ENCODE measurements around the gene ZBTB24. TPM values are rescaled to one million over a fixed set of nuclear protein-coding genes. Genes with fewer than 3 reads are reported as not detected.

The ZBTB24 gene
- total RNA-seq, 2 donors from 2014 or later, result 8.2 to 12.8 TPM

DNA sequence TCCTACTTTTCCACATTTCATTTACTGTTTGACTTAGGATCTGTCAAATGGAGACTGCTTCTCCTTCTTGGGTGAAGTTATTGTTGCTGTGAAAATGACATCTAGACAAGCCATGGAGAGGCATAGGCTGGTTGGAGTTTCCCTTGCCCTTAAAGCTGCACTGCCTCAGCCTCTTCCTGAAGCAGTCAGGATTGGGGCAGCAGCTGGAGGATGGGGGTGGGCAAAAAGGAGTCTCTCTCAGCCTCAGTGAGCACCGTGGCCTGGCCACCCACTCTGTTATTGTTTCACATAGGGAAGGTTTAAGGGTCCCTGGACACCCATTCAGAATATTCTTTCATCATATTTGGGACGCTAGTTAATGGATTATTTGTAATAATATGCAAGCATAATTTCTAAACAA is 7.7 kb upstream of the ZBTB24 start:
- no peak overlapping the region for H3K27ac ChIP-seq
- TF ChIP-seq, protein P1, sequence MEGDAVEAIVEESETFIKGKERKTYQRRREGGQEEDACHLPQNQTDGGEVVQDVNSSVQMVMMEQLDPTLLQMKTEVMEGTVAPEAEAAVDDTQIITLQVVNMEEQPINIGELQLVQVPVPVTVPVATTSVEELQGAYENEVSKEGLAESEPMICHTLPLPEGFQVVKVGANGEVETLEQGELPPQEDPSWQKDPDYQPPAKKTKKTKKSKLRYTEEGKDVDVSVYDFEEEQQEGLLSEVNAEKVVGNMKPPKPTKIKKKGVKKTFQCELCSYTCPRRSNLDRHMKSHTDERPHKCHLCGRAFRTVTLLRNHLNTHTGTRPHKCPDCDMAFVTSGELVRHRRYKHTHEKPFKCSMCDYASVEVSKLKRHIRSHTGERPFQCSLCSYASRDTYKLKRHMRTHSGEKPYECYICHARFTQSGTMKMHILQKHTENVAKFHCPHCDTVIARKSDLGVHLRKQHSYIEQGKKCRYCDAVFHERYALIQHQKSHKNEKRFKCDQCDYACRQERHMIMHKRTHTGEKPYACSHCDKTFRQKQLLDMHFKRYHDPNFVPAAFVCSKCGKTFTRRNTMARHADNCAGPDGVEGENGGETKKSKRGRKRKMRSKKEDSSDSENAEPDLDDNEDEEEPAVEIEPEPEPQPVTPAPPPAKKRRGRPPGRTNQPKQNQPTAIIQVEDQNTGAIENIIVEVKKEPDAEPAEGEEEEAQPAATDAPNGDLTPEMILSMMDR (IDR thresholded peaks at IDR 0.05), result no peak
- TF ChIP-seq POLR2AphosphoS5 (IDR thresholded peaks at IDR 0.05), result no peak
- TF ChIP-seq POLR2A (IDR thresholded peaks at IDR 0.05), result no peak
- no peak overlapping the region for H3K4me3 ChIP-seq
- DNase-seq (ENCODE audit: low spot score), result no peak
- H3K4me1 ChIP-seq (replicated peaks), result no peaks in the 10 kb centered on the region
- no peaks in the 10 kb centered on the region for H3K36me3 ChIP-seq
- intact Hi-C loops (cut with DNase I), result no loop called here
- 74% methylated on average over 2 of the region's 2 CpGs for WGBS
- H3K27me3 ChIP-seq (replicated peaks; ENCODE audit: insufficient read depth), result no peaks in the 10 kb centered on the region
- H3K9me3 ChIP-seq, result no peaks in the 10 kb centered on the region

DNA sequence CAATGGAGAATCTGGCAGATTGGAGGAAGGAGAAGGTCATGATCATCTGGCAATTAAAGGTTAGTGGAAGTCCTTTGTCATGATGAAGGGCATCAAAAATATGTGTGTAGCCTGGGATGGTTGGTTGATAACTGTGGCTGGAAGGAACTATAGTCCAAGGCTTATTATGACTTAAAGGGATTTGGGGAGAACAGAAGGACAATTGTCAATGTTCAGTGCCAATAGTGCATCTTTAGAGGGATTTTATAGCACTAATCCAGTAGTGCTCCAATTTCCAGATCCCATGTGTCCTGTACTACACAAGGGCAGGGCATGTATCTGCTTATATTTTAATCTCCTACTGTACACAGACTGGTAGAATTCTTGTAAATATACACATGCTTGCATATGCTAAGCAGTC is 5.0 kb upstream of the ZBTB24 start:
- intact Hi-C loops (cut with DNase I), result no loop called here
- H3K9me3 ChIP-seq, result no peaks in the 10 kb centered on the region
- H3K4me1 ChIP-seq (replicated peaks), result no peaks in the 10 kb centered on the region
- no peaks in the 10 kb centered on the region for H3K36me3 ChIP-seq
- TF ChIP-seq, protein P1 (IDR thresholded peaks at IDR 0.05), result no peak
- TF ChIP-seq POLR2A (IDR thresholded peaks at IDR 0.05) (no peak), POLR2AphosphoS5 (IDR thresholded peaks at IDR 0.05) (no peak)
- H3K4me3 ChIP-seq, result no peak overlapping the region
- H3K27ac ChIP-seq, result no peak overlapping the region
- DNase-seq (ENCODE audit: low spot score), result no peak
- H3K27me3 ChIP-seq (replicated peaks; ENCODE audit: insufficient read depth), result no peaks in the 10 kb centered on the region

DNA sequence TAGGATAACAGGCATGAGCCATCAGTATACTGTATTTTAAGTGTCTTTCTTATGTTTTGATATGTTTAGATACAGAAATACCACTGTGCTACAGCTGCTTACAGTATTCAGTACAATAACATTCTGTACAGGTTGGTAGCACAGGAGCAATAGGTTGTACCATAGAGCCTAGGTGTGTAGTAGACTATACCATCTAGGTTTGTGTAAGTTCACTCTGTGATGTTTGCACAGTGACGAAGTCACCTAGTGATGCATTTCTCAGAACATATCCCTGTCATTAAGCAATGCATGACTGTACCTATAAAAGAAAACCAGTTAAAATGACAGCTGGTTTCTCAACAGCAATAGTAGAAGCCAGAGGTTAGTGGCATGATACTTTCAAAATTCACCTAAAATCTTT is 3.0 kb upstream of the ZBTB24 start:
- WGBS, result 61% methylated on average over 1 of the region's 1 CpG
- no peak for DNase-seq (ENCODE audit: low spot score)
- intact Hi-C loops (cut with DNase I), result no loop called here

DNA sequence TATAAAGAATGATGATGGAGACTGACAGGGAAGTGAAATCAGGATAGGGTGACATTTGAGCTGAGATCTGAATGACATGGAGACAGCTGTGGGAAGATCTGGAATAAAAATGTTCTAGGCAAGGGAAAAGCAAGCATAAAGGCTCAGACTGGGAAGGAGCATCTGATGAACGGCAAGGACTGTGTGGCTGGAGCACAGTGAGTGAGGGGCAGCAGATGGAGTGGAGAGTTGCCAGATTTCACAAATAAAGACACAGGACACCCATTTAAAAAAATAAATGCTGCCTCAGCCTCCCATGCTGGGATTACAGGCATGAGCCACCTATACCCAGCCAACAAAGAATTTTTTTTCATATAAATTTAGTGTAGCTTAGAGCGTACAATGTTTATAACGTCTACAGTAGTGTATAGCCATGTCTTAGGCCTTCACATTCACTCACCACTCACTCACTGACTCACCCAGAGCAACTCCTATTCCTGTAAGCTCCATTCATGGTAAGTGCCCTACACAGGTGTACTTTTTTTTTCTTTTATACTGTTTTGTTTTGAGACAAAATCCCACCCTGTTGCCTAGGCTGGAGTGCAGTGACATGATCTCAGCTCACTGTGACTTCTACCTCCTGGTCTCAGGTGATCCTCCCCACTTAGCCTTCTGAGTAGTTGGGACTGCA is 2.4 kb upstream of the ZBTB24 start:
- Histone ChIP-seq H3K27ac (no peak overlapping the region), H3K9me3 (no peaks in the 10 kb centered on the region), H3K4me1 (replicated peaks) (peaks cover under 1% of the 10 kb centered on the region), H3K36me3 (no peaks in the 10 kb centered on the region), H3K27me3 (replicated peaks; ENCODE audit: insufficient read depth) (no peaks in the 10 kb centered on the region), H3K4me3 (no peak overlapping the region)
- WGBS, result 74% methylated on average over 3 of the region's 3 CpGs
- no peak for DNase-seq (ENCODE audit: low spot score)
- intact Hi-C loops (cut with DNase I), result no loop called here
- TF ChIP-seq, protein P1 (IDR thresholded peaks at IDR 0.05), result no peak
- TF ChIP-seq POLR2AphosphoS5 (IDR thresholded peaks at IDR 0.05) (no peak), POLR2A (IDR thresholded peaks at IDR 0.05) (no peak)

More for the DNA sequence above, 3.0 kb upstream of the ZBTB24 start:
- TF ChIP-seq POLR2A (IDR thresholded peaks at IDR 0.05) (peak; percentile 21), POLR2AphosphoS5 (IDR thresholded peaks at IDR 0.05) (peak; percentile 46)
- TF ChIP-seq, protein P1 (IDR thresholded peaks at IDR 0.05), result no peak
- Histone ChIP-seq H3K9me3 (no peaks in the 10 kb centered on the region), H3K36me3 (no peaks in the 10 kb centered on the region), H3K4me1 (replicated peaks) (no peaks in the 10 kb centered on the region), H3K4me3 (no peak overlapping the region), H3K27ac (no peak overlapping the region), H3K27me3 (replicated peaks; ENCODE audit: insufficient read depth) (no peaks in the 10 kb centered on the region)

DNA sequence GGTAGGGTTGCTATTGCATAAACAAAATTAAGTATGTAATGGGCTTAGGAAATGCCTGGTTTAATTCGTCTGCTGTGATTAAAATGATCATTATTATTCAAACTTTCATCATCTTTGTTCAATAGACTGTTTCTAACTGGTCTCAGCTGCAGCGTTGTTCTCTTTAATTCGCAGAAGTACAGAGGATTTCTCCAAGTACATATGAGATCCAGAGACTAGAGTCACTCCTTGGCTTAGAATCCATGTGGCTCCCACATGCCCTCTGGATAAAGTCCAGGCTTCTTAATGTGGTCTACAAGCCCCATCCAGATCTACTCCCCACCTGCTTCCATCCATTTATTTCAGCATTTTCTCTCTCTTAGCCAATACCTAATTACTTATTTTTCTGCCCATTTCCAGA is 1.1 kb upstream of the ZBTB24 start:
- no peak for DNase-seq (ENCODE audit: low spot score)
- WGBS, result 47% methylated on average over 3 of the region's 3 CpGs
- intact Hi-C loops (cut with DNase I), result loop anchor here (5.0 kb wide), 2 partner anchors 102 to 693 kb away; partner anchors contain the start of genes CD164 and WASF1
- H3K4me1 ChIP-seq (replicated peaks), result peaks cover 4% of the 10 kb centered on the region
- no peak overlapping the region for H3K4me3 ChIP-seq
- no peaks in the 10 kb centered on the region for H3K36me3 ChIP-seq
- TF ChIP-seq POLR2AphosphoS5 (IDR thresholded peaks at IDR 0.05) (no peak), POLR2A (IDR thresholded peaks at IDR 0.05) (no peak)
- TF ChIP-seq, protein P1 (IDR thresholded peaks at IDR 0.05), result no peak
- no peaks in the 10 kb centered on the region for H3K27me3 ChIP-seq (replicated peaks; ENCODE audit: insufficient read depth)
- H3K9me3 ChIP-seq, result no peaks in the 10 kb centered on the region
- H3K27ac ChIP-seq, result peak overlapping the region in 1 of 2 donors; percentile 63

Measured in prostate gland (tissue), 2 donors.